GM23338 (cell line): ENCODE data around the gene DCTN2. TPM values are rescaled to one million over a fixed set of nuclear protein-coding genes. Genes with fewer than 3 reads are reported as not detected.

Experiments
- ATAC-seq: fragments of 200-7000 bp; cut with Tn5 transposase; 3 replicates; pipeline ENCODE4 v1.9.1; 2020
- DNase-seq: peaks from one replicate; pipeline ENCODE4 v3.0.0-alpha.2; 2015; ENCODE audit warnings: low spot score
- H2AFZ ChIP-seq: fragments of 200-600 bp; sonication (generic); 2 replicates; pipeline ENCODE4 v1.8.0; 2016; ENCODE audit warnings: antibody characterized with exemption, mild to moderate bottlenecking, moderate library complexity
- H3F3A ChIP-seq: fragments of 200-600 bp; sonication (generic); replicated peaks from 2 replicates; pipeline ENCODE4 v1.8.0; 2017; ENCODE audit warnings: antibody characterized with exemption, mixed run types, low read depth
- H3K27ac ChIP-seq: fragments of 200-600 bp; sonication (generic); 2 replicates; pipeline ENCODE4 v1.6.1; 2016; ENCODE audit warnings: low read depth
- H3K27me3 ChIP-seq: fragments of 200-600 bp; sonication (generic); 2 replicates; pipeline ENCODE4 v1.8.0; 2016; ENCODE audit warnings: mild to moderate bottlenecking, mixed run types, moderate library complexity; ENCODE audit not compliant: insufficient read depth
- H3K36me3 ChIP-seq: fragments of 200-600 bp; sonication (generic); 2 replicates; pipeline ENCODE4 v1.8.0; 2016; ENCODE audit warnings: mild to moderate bottlenecking; ENCODE audit not compliant: insufficient read depth
- H3K4me1 ChIP-seq: fragments of 200-600 bp; sonication (generic); 2 replicates; pipeline ENCODE4 v1.8.0; 2016; ENCODE audit warnings: mild to moderate bottlenecking, moderate library complexity; ENCODE audit not compliant: insufficient read depth
- H3K4me2 ChIP-seq: fragments of 200-600 bp; sonication (generic); 2 replicates; pipeline ENCODE4 v1.7.1; 2017; ENCODE audit warnings: mixed run types
- H3K4me3 ChIP-seq: fragments of 200-600 bp; sonication (generic); 2 replicates; pipeline ENCODE4 v1.6.1; 2016; ENCODE audit warnings: mixed run types
- H3K79me2 ChIP-seq: fragments of 200-600 bp; sonication (generic); replicated peaks from 2 replicates; pipeline ENCODE4 v1.8.0; 2017; ENCODE audit warnings: mild to moderate bottlenecking; ENCODE audit not compliant: insufficient read depth
- H3K9me2 ChIP-seq: fragments of 200-600 bp; sonication (generic); 2 replicates; pipeline ENCODE4 v1.8.0; 2017; ENCODE audit not compliant: insufficient read depth
- H4K20me1 ChIP-seq: fragments of 200-600 bp; sonication (generic); replicated peaks from 2 replicates; pipeline ENCODE4 v1.8.0; 2017; ENCODE audit warnings: mild to moderate bottlenecking; ENCODE audit not compliant: insufficient read depth
- H3K27ac Mint-ChIP-seq: 2 replicates; pipeline ENCODE4 v1.8.0; 2020; ENCODE audit warnings: inconsistent platforms, mild to moderate bottlenecking, moderate library complexity, mixed read lengths
- H3K27me3 Mint-ChIP-seq: 3 replicates; pipeline ENCODE4 v1.8.0; 2022; ENCODE audit warnings: low read depth, mild to moderate bottlenecking, moderate library complexity, mixed read lengths, inconsistent platforms; ENCODE audit not compliant: insufficient read depth, poor library complexity
- H3K36me3 Mint-ChIP-seq: 3 replicates; pipeline ENCODE4 v1.8.0; 2021; ENCODE audit warnings: low read depth, mild to moderate bottlenecking, inconsistent platforms, moderate library complexity, mixed read lengths
- H3K4me1 Mint-ChIP-seq: 3 replicates; pipeline ENCODE4 v1.8.0; 2020; ENCODE audit warnings: mild to moderate bottlenecking, inconsistent platforms, mixed read lengths
- H3K4me3 Mint-ChIP-seq: 3 replicates; pipeline ENCODE4 v1.8.0; 2021; ENCODE audit warnings: moderate library complexity, mild to moderate bottlenecking, inconsistent platforms, mixed read lengths
- H3K9me3 Mint-ChIP-seq: 3 replicates; pipeline ENCODE4 v1.8.0; 2020; ENCODE audit warnings: moderate library complexity, mild to moderate bottlenecking, inconsistent platforms, mixed read lengths
- CREB1 ChIP-seq: fragments of 250-450 bp; sonication (Bioruptor Pico); IDR thresholded peaks from 2 replicates; pipeline ENCODE4 v1.5.0; 2020; ENCODE audit warnings: low read depth, mild to moderate bottlenecking, moderate library complexity
- EZH2 ChIP-seq: fragments of 200-600 bp; sonication (generic); IDR thresholded peaks from one replicate; pipeline ENCODE4 v1.8.0; 2017; ENCODE audit warnings: antibody characterized with exemption, mild to moderate bottlenecking, low read depth; ENCODE audit not compliant: unreplicated experiment
- EZH2phosphoT487 ChIP-seq: fragments of 200-600 bp; sonication (generic); IDR thresholded peaks from one replicate; pipeline ENCODE4 v1.8.1; 2018; ENCODE audit warnings: antibody characterized with exemption; ENCODE audit not compliant: unreplicated experiment
- JUNB ChIP-seq: IDR thresholded peaks from one replicate; pipeline ENCODE4 v1.6.1; 2016; ENCODE audit warnings: antibody characterized with exemption; ENCODE audit not compliant: unreplicated experiment
- NANOG ChIP-seq: IDR thresholded peaks from 2 replicates; pipeline ENCODE4 v1.6.1; 2016; ENCODE audit warnings: antibody characterized with exemption, borderline replicate concordance
- POLR2AphosphoS5 ChIP-seq: IDR thresholded peaks from 2 replicates; pipeline ENCODE4 v1.6.1; 2016; ENCODE audit warnings: antibody characterized with exemption, low read depth
- STAT1 ChIP-seq: IDR thresholded peaks from one replicate; pipeline ENCODE4 v1.6.1; 2016; ENCODE audit warnings: antibody characterized with exemption; ENCODE audit not compliant: unreplicated experiment
- ZNF114 ChIP-seq: fragments of 250-450 bp; sonication (Bioruptor Pico); IDR thresholded peaks from 2 replicates; pipeline ENCODE4 v1.5.0; 2020; ENCODE audit warnings: mild to moderate bottlenecking, moderate library complexity
- ZNF331 ChIP-seq: fragments of 250-450 bp; sonication (Bioruptor Pico); IDR thresholded peaks from 2 replicates; pipeline ENCODE4 v1.5.0; 2020; ENCODE audit warnings: low read depth, mild to moderate bottlenecking, moderate library complexity
- polyA plus RNA-seq: library from polyadenylated mRNA; unstranded; fragments of >200 nt; fragmentation: Nextera tagmentation; extraction: Ambion mirVana; gene quantifications from 2 replicates; pipeline ENCODE4 v1.2.1, GENCODE V29; 2016
- total RNA-seq: library from RNA; depleted of rRNA; stranded (reverse); fragments of >200 nt; shearing (Covaris generic); gene quantifications from 2 replicates; pipeline ENCODE4 v1.2.3, GENCODE V29; 2014
- TF ChIP-seq, protein P1 (sequence below): IDR thresholded peaks from one replicate; pipeline ENCODE4 v1.6.1; 2018; ENCODE audit warnings: antibody characterized with exemption; ENCODE audit not compliant: unreplicated experiment
- TF ChIP-seq, protein P2 (sequence below): fragments of 250-450 bp; sonication (Bioruptor Pico); IDR thresholded peaks from 2 replicates; pipeline ENCODE4 v1.5.0; 2020; ENCODE audit warnings: mild to moderate bottlenecking, moderate library complexity
- TF ChIP-seq, protein P3 (sequence below), 2 experiments: fragments of 200-600 bp in 1 of 2; sonication (generic) in 1 of 2; conservative IDR thresholded peaks; 2 replicates each; pipeline versions ENCODE4 v1.5.1 to v1.6.1; 2016 to 2017; ENCODE audit warnings: antibody characterized with exemption in 2 of 2, low read depth in 2 of 2, mild to moderate bottlenecking in 2 of 2, moderate library complexity in 1 of 2
- TF ChIP-seq, protein P4 (sequence below): IDR thresholded peaks from 2 replicates; pipeline ENCODE4 v1.6.1; 2016; ENCODE audit warnings: antibody characterized with exemption

DCTN2 gene
- total and polyA plus RNA-seq, 2 experiments from 2014 or later = 56.1 to 157 TPM

DNA sequence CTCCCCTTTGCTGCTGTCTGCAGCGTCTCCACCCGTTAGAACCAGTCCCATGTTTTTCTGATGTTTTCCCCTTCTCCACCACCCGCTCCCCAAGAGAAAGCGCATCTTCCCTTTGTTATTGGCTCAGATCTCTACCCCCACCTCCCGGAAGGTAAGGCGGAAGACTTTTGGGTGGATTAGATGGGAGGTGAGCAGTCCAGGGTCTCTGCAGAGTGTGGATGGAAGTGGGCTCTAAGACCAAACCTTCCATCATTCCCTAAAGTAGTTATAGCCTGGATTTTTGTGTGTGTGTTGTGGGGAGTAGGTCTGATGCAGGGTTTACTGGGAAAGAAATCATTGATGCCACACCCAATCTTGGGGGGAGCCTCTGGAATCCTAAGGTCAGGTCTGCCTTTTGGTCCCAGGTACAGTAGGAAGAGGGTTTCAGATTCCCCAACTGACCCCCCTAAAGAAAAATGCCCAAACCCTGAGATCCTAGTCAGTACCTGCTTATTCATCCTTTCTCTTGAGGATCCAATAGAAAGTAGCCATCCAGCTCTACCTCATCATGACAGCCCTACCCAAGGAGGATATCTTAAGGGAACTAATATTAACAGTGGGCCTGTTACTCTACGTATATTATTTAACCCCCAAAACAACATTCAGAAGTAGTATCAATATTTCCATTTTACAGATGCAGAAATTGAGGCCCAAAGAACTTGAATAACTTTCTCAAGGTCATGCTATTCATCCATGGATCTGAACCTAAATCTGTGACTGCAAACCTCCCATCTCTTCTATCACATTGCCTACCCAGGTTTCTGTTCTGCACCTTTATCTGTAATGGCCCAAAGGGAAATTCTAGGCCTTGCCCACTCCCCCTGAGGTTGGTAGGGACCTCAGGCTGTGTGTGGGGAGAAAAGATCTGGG, 3.9 kb upstream of the DCTN2 start:
- Histone ChIP-seq H4K20me1 (peaks cover 20% of the 10 kb centered on the region), H3K27ac (no peak overlapping the region), H3K27me3 (peaks cover 14% of the 10 kb centered on the region), H3F3A (peaks cover 12% of the 10 kb centered on the region), H3K4me1 (peaks cover 35% of the 10 kb centered on the region), H3K36me3 (no peaks in the 10 kb centered on the region), H3K79me2 (peaks cover 41% of the 10 kb centered on the region), H3K4me2 (peak overlapping the region; percentile 88), H3K9me2 (no peaks in the 10 kb centered on the region), H2AFZ (peak overlapping the region; percentile 99; the same call in 1 of the 2 replicates), H3K4me3 (peak overlapping the region; percentile 99)
- Mint-ChIP-seq H3K4me3 (peak overlapping the region; percentile 79), H3K9me3 (no peaks in the 10 kb centered on the region), H3K27me3 (peaks cover 13% of the 10 kb centered on the region), H3K36me3 (no peaks in the 10 kb centered on the region; the same call in 2 of the 3 replicates), H3K4me1 (peaks cover 56% of the 10 kb centered on the region), H3K27ac (no peak overlapping the region)
- no peak for ATAC-seq
- TF ChIP-seq, protein P1, sequence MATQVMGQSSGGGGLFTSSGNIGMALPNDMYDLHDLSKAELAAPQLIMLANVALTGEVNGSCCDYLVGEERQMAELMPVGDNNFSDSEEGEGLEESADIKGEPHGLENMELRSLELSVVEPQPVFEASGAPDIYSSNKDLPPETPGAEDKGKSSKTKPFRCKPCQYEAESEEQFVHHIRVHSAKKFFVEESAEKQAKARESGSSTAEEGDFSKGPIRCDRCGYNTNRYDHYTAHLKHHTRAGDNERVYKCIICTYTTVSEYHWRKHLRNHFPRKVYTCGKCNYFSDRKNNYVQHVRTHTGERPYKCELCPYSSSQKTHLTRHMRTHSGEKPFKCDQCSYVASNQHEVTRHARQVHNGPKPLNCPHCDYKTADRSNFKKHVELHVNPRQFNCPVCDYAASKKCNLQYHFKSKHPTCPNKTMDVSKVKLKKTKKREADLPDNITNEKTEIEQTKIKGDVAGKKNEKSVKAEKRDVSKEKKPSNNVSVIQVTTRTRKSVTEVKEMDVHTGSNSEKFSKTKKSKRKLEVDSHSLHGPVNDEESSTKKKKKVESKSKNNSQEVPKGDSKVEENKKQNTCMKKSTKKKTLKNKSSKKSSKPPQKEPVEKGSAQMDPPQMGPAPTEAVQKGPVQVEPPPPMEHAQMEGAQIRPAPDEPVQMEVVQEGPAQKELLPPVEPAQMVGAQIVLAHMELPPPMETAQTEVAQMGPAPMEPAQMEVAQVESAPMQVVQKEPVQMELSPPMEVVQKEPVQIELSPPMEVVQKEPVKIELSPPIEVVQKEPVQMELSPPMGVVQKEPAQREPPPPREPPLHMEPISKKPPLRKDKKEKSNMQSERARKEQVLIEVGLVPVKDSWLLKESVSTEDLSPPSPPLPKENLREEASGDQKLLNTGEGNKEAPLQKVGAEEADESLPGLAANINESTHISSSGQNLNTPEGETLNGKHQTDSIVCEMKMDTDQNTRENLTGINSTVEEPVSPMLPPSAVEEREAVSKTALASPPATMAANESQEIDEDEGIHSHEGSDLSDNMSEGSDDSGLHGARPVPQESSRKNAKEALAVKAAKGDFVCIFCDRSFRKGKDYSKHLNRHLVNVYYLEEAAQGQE = no peak
- TF ChIP-seq POLR2AphosphoS5 = no peak
- TF ChIP-seq ZNF114 (CRISPR knock-in tag) = no peak
- TF ChIP-seq EZH2phosphoT487 = no peak
- no peak for TF ChIP-seq CREB1 (CRISPR knock-in tag)
- no peak for TF ChIP-seq EZH2
- no peak for TF ChIP-seq STAT1
- TF ChIP-seq, protein P2, sequence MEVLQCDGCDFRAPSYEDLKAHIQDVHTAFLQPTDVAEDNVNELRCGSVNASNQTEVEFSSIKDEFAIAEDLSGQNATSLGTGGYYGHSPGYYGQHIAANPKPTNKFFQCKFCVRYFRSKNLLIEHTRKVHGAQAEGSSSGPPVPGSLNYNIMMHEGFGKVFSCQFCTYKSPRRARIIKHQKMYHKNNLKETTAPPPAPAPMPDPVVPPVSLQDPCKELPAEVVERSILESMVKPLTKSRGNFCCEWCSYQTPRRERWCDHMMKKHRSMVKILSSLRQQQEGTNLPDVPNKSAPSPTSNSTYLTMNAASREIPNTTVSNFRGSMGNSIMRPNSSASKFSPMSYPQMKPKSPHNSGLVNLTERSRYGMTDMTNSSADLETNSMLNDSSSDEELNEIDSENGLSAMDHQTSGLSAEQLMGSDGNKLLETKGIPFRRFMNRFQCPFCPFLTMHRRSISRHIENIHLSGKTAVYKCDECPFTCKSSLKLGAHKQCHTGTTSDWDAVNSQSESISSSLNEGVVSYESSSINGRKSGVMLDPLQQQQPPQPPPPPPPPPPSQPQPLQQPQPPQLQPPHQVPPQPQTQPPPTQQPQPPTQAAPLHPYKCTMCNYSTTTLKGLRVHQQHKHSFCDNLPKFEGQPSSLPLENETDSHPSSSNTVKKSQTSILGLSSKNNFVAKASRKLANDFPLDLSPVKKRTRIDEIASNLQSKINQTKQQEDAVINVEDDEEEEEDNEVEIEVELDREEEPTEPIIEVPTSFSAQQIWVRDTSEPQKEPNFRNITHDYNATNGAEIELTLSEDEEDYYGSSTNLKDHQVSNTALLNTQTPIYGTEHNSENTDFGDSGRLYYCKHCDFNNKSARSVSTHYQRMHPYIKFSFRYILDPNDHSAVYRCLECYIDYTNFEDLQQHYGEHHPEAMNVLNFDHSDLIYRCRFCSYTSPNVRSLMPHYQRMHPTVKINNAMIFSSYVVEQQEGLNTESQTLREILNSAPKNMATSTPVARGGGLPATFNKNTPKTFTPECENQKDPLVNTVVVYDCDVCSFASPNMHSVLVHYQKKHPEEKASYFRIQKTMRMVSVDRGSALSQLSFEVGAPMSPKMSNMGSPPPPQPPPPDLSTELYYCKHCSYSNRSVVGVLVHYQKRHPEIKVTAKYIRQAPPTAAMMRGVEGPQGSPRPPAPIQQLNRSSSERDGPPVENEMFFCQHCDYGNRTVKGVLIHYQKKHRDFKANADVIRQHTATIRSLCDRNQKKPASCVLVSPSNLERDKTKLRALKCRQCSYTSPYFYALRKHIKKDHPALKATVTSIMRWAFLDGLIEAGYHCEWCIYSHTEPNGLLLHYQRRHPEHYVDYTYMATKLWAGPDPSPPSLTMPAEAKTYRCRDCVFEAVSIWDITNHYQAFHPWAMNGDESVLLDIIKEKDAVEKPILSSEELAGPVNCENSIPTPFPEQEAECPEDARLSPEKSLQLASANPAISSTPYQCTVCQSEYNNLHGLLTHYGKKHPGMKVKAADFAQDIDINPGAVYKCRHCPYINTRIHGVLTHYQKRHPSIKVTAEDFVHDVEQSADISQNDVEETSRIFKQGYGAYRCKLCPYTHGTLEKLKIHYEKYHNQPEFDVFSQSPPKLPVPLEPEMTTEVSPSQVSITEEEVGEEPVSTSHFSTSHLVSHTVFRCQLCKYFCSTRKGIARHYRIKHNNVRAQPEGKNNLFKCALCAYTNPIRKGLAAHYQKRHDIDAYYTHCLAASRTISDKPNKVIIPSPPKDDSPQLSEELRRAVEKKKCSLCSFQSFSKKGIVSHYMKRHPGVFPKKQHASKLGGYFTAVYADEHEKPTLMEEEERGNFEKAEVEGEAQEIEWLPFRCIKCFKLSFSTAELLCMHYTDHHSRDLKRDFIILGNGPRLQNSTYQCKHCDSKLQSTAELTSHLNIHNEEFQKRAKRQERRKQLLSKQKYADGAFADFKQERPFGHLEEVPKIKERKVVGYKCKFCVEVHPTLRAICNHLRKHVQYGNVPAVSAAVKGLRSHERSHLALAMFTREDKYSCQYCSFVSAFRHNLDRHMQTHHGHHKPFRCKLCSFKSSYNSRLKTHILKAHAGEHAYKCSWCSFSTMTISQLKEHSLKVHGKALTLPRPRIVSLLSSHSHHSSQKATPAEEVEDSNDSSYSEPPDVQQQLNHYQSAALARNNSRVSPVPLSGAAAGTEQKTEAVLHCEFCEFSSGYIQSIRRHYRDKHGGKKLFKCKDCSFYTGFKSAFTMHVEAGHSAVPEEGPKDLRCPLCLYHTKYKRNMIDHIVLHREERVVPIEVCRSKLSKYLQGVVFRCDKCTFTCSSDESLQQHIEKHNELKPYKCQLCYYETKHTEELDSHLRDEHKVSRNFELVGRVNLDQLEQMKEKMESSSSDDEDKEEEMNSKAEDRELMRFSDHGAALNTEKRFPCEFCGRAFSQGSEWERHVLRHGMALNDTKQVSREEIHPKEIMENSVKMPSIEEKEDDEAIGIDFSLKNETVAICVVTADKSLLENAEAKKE (CRISPR knock-in tag) = no peak
- no peak for TF ChIP-seq ZNF331 (CRISPR knock-in tag)
- TF ChIP-seq NANOG = no peak
- TF ChIP-seq, protein P3, sequence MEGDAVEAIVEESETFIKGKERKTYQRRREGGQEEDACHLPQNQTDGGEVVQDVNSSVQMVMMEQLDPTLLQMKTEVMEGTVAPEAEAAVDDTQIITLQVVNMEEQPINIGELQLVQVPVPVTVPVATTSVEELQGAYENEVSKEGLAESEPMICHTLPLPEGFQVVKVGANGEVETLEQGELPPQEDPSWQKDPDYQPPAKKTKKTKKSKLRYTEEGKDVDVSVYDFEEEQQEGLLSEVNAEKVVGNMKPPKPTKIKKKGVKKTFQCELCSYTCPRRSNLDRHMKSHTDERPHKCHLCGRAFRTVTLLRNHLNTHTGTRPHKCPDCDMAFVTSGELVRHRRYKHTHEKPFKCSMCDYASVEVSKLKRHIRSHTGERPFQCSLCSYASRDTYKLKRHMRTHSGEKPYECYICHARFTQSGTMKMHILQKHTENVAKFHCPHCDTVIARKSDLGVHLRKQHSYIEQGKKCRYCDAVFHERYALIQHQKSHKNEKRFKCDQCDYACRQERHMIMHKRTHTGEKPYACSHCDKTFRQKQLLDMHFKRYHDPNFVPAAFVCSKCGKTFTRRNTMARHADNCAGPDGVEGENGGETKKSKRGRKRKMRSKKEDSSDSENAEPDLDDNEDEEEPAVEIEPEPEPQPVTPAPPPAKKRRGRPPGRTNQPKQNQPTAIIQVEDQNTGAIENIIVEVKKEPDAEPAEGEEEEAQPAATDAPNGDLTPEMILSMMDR (conservative IDR thresholded peaks at IDR 0.05; ENCODE audit: low read depth in 2 of 2) = no peak; a peak in 1 of 4 replicates
- TF ChIP-seq, protein P4, sequence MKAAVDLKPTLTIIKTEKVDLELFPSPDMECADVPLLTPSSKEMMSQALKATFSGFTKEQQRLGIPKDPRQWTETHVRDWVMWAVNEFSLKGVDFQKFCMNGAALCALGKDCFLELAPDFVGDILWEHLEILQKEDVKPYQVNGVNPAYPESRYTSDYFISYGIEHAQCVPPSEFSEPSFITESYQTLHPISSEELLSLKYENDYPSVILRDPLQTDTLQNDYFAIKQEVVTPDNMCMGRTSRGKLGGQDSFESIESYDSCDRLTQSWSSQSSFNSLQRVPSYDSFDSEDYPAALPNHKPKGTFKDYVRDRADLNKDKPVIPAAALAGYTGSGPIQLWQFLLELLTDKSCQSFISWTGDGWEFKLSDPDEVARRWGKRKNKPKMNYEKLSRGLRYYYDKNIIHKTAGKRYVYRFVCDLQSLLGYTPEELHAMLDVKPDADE = no peak
- TF ChIP-seq JUNB = no peak
- no peak for DNase-seq
